Measurements from ENCODE around the gene ZFYVE19.

The ZFYVE19 gene

GRCh38 chr15:40789999-40790398, 16.9 kb upstream of the ZFYVE19 start:
- TF ChIP-seq GATA3 (IDR thresholded peaks at IDR 0.05; ENCODE audit: low read depth, low read length), result no peak
- no peak for TF ChIP-seq GATA2 (IDR thresholded peaks at IDR 0.05; ENCODE audit: low read depth, low read length)

DNA sequence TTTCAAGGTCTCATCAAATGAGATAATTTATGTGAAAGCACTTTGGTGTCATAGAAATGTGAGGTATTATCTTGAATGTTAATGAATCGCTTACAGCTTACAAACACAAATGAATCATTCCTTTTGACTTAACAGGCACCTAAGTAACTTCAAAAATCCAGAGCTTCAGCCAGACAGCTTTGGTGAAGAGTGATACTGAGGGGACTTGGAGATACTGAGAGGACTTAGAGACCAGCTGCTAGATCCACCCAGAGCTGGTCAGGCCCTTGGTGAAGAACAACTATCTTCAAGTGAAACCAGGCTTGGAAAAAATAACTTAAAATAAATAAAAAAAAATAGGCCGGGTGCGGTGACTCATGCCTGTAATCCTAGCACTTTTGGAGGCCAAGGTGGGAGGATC, 16.2 kb upstream of the ZFYVE19 start:
- TF ChIP-seq GATA2 (IDR thresholded peaks at IDR 0.05; ENCODE audit: low read depth, low read length), result no peak
- no peak for TF ChIP-seq GATA3 (IDR thresholded peaks at IDR 0.05; ENCODE audit: low read depth, low read length)

DNA sequence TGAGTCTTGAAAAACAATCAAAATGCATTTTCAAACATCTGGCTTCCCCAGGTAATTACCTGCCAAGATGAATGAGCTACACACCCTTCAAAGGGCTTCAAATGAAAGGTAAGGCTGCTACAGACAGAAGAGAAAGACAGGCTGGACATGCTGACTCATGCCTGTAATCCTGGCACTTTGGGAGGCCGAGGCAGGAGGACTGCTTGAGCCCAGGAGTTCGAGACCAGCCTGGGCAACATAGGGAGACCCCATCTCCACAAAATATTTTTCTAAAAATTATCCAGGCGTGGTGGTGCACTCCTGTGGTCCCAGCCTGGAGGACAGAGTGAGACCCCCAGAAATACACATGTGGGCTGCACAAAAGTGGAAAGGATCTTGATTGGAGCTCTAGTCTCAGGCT, 14.5 kb upstream of the ZFYVE19 start:
- TF ChIP-seq GATA2 (IDR thresholded peaks at IDR 0.05; ENCODE audit: low read depth, low read length), result no peak
- TF ChIP-seq GATA3 (IDR thresholded peaks at IDR 0.05; ENCODE audit: low read depth, low read length), result no peak

- TF ChIP-seq GATA3 (IDR thresholded peaks at IDR 0.05; ENCODE audit: low read depth, low read length) (no peak), GATA2 (IDR thresholded peaks at IDR 0.05; ENCODE audit: low read depth, low read length) (no peak)
These were observed 13.5 kb upstream of the ZFYVE19 start for GRCh38 chr15:40793216-40793989.

- no peak for TF ChIP-seq GATA3 (IDR thresholded peaks at IDR 0.05; ENCODE audit: low read depth, low read length)
- TF ChIP-seq GATA2 (IDR thresholded peaks at IDR 0.05; ENCODE audit: low read depth, low read length), result no peak
These were observed 10.8 kb upstream of the ZFYVE19 start for GRCh38 chr15:40796041-40796440.

DNA sequence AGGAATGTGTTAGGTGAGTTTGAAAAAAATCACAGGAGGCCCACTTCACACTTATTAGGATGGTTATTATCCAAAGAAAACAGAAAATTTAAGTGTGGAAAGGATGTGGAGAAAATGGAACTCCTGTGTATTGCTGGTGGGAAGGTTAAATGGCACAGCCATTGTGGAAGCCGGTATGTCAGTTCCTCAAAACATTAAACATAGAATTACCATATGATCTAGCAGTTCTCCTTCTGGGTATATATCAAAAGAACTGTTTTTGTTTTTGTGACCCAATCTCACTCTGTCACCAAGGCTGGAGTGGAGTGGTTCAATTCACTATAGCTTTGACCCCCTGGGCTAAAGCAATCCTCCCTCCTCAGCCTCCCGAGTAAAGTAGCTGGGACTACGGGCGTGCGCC, 10.4 kb upstream of the ZFYVE19 start:
- no peak for TF ChIP-seq GATA2 (IDR thresholded peaks at IDR 0.05; ENCODE audit: low read depth, low read length)
- TF ChIP-seq GATA3 (IDR thresholded peaks at IDR 0.05; ENCODE audit: low read depth, low read length), result no peak

DNA sequence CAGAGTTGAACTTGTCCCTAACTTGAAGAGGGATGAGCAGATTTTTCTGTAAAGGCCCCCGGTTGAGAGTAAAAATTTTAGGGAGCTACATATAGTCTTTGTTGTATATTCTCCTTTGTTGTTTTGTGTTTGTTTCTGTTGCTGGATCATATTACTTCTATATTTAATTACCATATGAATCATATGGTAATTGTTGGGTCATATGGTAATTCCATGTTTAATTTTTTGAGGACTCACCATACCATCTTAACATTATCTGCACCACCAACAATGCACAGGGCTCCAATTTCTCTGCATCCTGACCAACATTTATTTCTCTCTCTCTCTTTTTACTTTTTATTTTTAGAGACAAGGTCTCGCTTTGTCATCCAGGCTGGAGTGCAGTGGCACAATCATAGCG, 7.4 kb upstream of the ZFYVE19 start:
- no peak for TF ChIP-seq GATA3 (IDR thresholded peaks at IDR 0.05; ENCODE audit: low read depth, low read length)
- TF ChIP-seq GATA2 (IDR thresholded peaks at IDR 0.05; ENCODE audit: low read depth, low read length), result no peak

GRCh38 chr15:40803076-40803475, 3.8 kb upstream of the ZFYVE19 start:
- TF ChIP-seq GATA2 (IDR thresholded peaks at IDR 0.05; ENCODE audit: low read depth, low read length), result no peak
- TF ChIP-seq GATA3 (IDR thresholded peaks at IDR 0.05; ENCODE audit: low read depth, low read length), result no peak

DNA sequence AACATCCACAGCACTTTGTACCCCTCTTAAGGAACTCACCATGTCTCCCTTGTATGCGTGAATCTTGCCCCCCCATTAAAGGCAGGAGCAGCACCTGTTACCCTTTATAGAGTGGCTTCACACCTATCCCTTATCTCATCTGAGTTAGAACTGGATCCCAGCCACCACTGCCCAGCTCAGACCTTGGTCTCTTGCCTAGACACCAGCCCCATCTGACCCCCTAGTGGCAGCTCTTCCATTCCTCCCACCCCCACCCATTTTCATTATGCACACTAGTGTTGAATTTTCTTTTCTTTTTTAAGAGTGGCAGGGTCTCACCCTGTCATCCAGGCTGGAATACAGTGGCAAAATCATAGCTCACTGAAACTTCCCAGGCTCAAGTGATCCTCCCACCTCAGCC, 3.2 kb upstream of the ZFYVE19 start:
- no peak for TF ChIP-seq GATA2 (IDR thresholded peaks at IDR 0.05; ENCODE audit: low read depth, low read length)
- no peak for TF ChIP-seq GATA3 (IDR thresholded peaks at IDR 0.05; ENCODE audit: low read depth, low read length)

- TF ChIP-seq GATA2 (IDR thresholded peaks at IDR 0.05; ENCODE audit: low read depth, low read length) (no peak), GATA3 (IDR thresholded peaks at IDR 0.05; ENCODE audit: low read depth, low read length) (no peak)
These were observed 239 bp upstream of the ZFYVE19 start for GRCh38 chr15:40806672-40807027.

- TF ChIP-seq GATA2 (IDR thresholded peaks at IDR 0.05; ENCODE audit: low read depth, low read length) (no peak), GATA3 (IDR thresholded peaks at IDR 0.05; ENCODE audit: low read depth, low read length) (no peak)
These were observed 1.1 kb downstream of the ZFYVE19 start for GRCh38 chr15:40807888-40808461.

GRCh38 chr15:40808861-40809450, 2.1 kb downstream of the ZFYVE19 start:
- TF ChIP-seq GATA3 (IDR thresholded peaks at IDR 0.05; ENCODE audit: low read depth, low read length) (no peak), GATA2 (IDR thresholded peaks at IDR 0.05; ENCODE audit: low read depth, low read length) (no peak)

DNA sequence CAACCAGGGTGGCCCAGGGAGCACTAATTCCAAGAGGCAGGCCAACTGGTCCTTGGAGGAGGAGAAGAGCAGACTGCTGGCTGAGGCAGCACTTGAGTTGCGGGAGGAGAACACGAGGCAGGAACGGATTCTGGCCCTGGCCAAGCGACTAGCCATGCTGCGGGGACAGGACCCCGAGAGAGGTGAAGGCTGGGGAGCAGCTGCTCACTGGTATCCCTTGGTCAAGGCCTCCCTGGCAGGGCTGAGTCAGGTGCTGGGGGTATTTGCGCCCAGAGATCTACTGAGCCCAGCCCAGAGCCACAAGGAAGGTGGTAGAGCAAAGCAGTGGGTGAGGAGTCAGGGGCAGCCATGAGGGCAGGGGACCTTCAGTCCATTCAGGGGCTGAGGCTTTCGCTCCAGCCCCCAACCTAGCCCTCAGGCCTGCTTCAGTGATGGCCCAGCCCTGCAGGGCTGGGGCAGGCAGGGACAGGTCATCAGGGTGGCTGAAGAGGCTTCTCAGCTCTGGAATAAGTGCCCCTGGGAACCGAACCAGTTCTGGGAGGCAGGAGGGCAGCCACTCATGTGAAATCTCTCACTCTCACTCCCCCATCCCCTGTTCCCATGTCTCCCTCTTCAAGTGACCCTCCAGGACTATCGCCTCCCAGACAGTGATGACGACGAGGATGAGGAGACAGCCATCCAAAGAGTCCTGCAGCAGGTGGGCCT, 6.0 kb downstream of the ZFYVE19 start:
- TF ChIP-seq GATA3 (IDR thresholded peaks at IDR 0.05; ENCODE audit: low read depth, low read length), result no peak
- no peak for TF ChIP-seq GATA2 (IDR thresholded peaks at IDR 0.05; ENCODE audit: low read depth, low read length)

- TF ChIP-seq GATA2 (IDR thresholded peaks at IDR 0.05; ENCODE audit: low read depth, low read length), result no peak
- no peak for TF ChIP-seq GATA3 (IDR thresholded peaks at IDR 0.05; ENCODE audit: low read depth, low read length)
These were observed 8.3 kb downstream of the ZFYVE19 start for GRCh38 chr15:40815042-40815698.
